ENCODE data around the gene RTRAF. TPM values are rescaled to one million over a fixed set of nuclear protein-coding genes. Genes with fewer than 3 reads are reported as not detected.

The RTRAF gene
- total and polyA plus RNA-seq, 2 donors (not counting 3 experiments of a cell fraction or from before 2014, with no cell fraction given): 64.0 to 237 TPM

- H3K4me1 ChIP-seq (ENCODE audit: control insufficient read depth, extremely low read depth, insufficient read depth, low read length): no peaks in the 10 kb centered on the region
- TF ChIP-seq MYC (IDR thresholded peaks at IDR 0.05; ENCODE audit: low read depth, low read length) (no peak), JUN (IDR thresholded peaks at IDR 0.05; ENCODE audit: borderline replicate concordance, insufficient read depth, insufficient read length, low read depth) (no peak), EZH2 (IDR thresholded peaks at IDR 0.05; ENCODE audit: borderline replicate concordance, low read depth, low read length, severe bottlenecking) (no peak), GATA2 (IDR thresholded peaks at IDR 0.05; ENCODE audit: insufficient read depth, insufficient read length, low read depth, low read length) (no peak), MAX (IDR thresholded peaks at IDR 0.05; ENCODE audit: insufficient read depth, insufficient read length) (no peak), CTCF (IDR thresholded peaks at IDR 0.05; ENCODE audit: extremely low read depth in 1 of 2, insufficient read depth in 1 of 2, low read depth in 1 of 2, low read length in 2 of 2) (no peak), FOS (IDR thresholded peaks at IDR 0.05; ENCODE audit: borderline replicate concordance, insufficient read depth, low read length) (no peak), POLR2AphosphoS5 (IDR thresholded peaks at IDR 0.05; ENCODE audit: insufficient read depth, low read depth, low read length) (no peak), POLR2A (IDR thresholded peaks at IDR 0.05; ENCODE audit: low read depth, low read length) (no peak)
- DNase-seq (ENCODE audit: low read depth, low spot score): no peak
- no peak overlapping the region for H2AFZ ChIP-seq (ENCODE audit: low read depth, low read length)
- H3K27ac ChIP-seq (ENCODE audit: insufficient read depth, low read depth, low read length): no peak overlapping the region
- no peak overlapping the region for H3K4me2 ChIP-seq (ENCODE audit: insufficient read depth, low read length)
- no peaks in the 10 kb centered on the region for H3K9me3 ChIP-seq (replicated peaks; ENCODE audit: control insufficient read depth, insufficient read depth, low read length)
- H3K9me1 ChIP-seq (replicated peaks; ENCODE audit: control insufficient read depth, extremely low read depth, insufficient read depth, low read length): no peaks in the 10 kb centered on the region
- no TSS peak for BruUV-seq (replicated peaks)
- H3K9ac ChIP-seq (replicated peaks; ENCODE audit: extremely low read depth, insufficient read depth, low read length): no peak overlapping the region
- dilution Hi-C loops (cut with MboI; ENCODE audit: extremely low pct_ligation_motif_present, low sequenced_read_pairs) (no loop called here), intact Hi-C loops (cut with micrococcal nuclease) (no loop called here)
- ChIA-PET CTCF (interaction anchor here (0.9 to 2.8 kb wide), 3 partner anchors 9 to 57 kb away, joined by 3 to 10 read pairs (median 4); partner anchors contain the start of gene NID2), POLR2A (no interaction called here)
- no peaks in the 10 kb centered on the region for H4K20me1 ChIP-seq (replicated peaks; ENCODE audit: control insufficient read depth, extremely low read depth, insufficient read depth, low read length)
- no peaks in the 10 kb centered on the region for H3K36me3 ChIP-seq (ENCODE audit: control insufficient read depth in 2 of 2, extremely low read depth in 1 of 2, insufficient read depth in 2 of 2, low read length in 2 of 2)
- H3K27me3 ChIP-seq (ENCODE audit: control insufficient read depth in 2 of 2, insufficient read depth in 2 of 2, low read length in 2 of 2): peaks cover 2 to 4% of the 10 kb centered on the region in 2 experiments
- no peak overlapping the region for H3K4me3 ChIP-seq (replicated peaks in 1 of 3; ENCODE audit: insufficient read depth in 1 of 3, low read depth in 1 of 3, low read length in 3 of 3)
- no peak for FAIRE-seq
- no peaks in the 10 kb centered on the region for H3K79me2 ChIP-seq (ENCODE audit: control insufficient read depth, insufficient read depth, low read length)
Measured at GRCh38 chr14:52059649-52060048, 70.3 kb downstream of the RTRAF start.

Measured in endothelial cell of umbilical vein (primary cell).